HEK293 (cell line): ENCODE results near the gene CTSH.

ENCODE experiments used
- CTCF ChIP-seq: fragments of 450-650 bp; formaldehyde crosslinking; IDR thresholded peaks from 2 replicates; pipeline ENCODE4 v1.5.1; 2016; ENCODE audit warnings: missing biosample characterization, missing genetic modification characterization
- HIC1 ChIP-seq: fragments of 450-650 bp; formaldehyde crosslinking; IDR thresholded peaks from 2 replicates; pipeline ENCODE4 v1.5.1; 2016; ENCODE audit warnings: missing biosample characterization, missing genetic modification characterization
- ZBTB11 ChIP-seq: fragments of 450-650 bp; formaldehyde crosslinking; conservative IDR thresholded peaks from 2 replicates; pipeline ENCODE4 v1.5.1; 2016; ENCODE audit warnings: low read depth, missing biosample characterization, missing genetic modification characterization
- ZBTB21 ChIP-seq: fragments of 450-650 bp; formaldehyde crosslinking; IDR thresholded peaks from 2 replicates; pipeline ENCODE4 v1.5.1; 2017; ENCODE audit warnings: missing biosample characterization, missing genetic modification characterization
- ZBTB44 ChIP-seq: fragments of 450-650 bp; IDR thresholded peaks from 2 replicates; pipeline ENCODE4 v1.5.1; 2018; ENCODE audit warnings: missing biosample characterization, mild to moderate bottlenecking, missing genetic modification characterization
- ZBTB8A ChIP-seq: fragments of 450-650 bp; formaldehyde crosslinking; IDR thresholded peaks from 2 replicates; pipeline ENCODE4 v1.5.1; 2016; ENCODE audit warnings: missing biosample characterization, missing genetic modification characterization
- ZNF174 ChIP-seq: fragments of 450-650 bp; formaldehyde crosslinking; IDR thresholded peaks from 2 replicates; pipeline ENCODE4 v1.5.0; 2017; ENCODE audit warnings: missing biosample characterization, mild to moderate bottlenecking, missing genetic modification characterization
- ZNF311 ChIP-seq: fragments of 450-650 bp; formaldehyde crosslinking; IDR thresholded peaks from 2 replicates; pipeline ENCODE4 v1.5.1; 2017; ENCODE audit warnings: missing biosample characterization, missing genetic modification characterization, borderline replicate concordance
- ZNF335 ChIP-seq: fragments of 450-650 bp; formaldehyde crosslinking; conservative IDR thresholded peaks from 2 replicates; pipeline ENCODE4 v1.5.1; 2016; ENCODE audit warnings: missing biosample characterization, missing genetic modification characterization

GRCh38 chr15:78881681-78882080 is 63.2 kb downstream of the CTSH start:
- TF ChIP-seq CTCF (no peak), HIC1 (no peak), ZNF311 (tag by site-specific recombination) (no peak), ZBTB21 (tag by site-specific recombination) (no peak), ZBTB11 (tag by site-specific recombination) (no peak), ZNF335 (tag by site-specific recombination) (no peak), ZBTB8A (no peak), ZBTB44 (tag by site-specific recombination) (no peak), ZNF174 (tag by site-specific recombination) (no peak)
